Activated CD4-positive, alpha-beta T cell treated with anti-CD3 and anti-CD28 coated beads, Interleukin-2, Interleukin-4, amounts not matched to agents 100 ng/mL and 50 ng/mL, durations not matched to agents 16 hours and 8 hours (primary cell): ENCODE measurements around the gene ABCB11.

Experiments used
- DNase-seq: peaks from one replicate; pipeline ENCODE4 v3.0.0-alpha.2; 2020; ENCODE audit warnings: low spot score

The ABCB11 gene

DNA sequence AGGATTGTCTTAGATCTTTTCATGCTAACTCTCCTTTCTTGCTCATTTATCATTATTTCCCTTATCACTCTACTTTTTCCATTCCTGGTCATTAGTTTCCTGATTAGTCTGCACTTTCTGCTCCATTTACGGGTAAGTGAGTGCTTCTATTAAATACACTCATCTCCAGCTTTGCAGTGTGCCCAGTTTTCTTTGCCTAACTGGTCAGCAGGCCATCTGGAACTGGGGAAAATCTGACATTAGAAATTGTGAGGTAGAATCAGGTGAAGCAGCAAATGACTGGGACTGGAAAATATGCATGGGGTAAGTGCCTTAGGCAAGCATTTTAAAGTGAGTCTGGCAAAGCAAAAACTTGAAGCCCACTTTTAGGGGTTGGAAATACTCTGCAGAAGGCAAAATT is 100.9 kb downstream of the ABCB11 start:
- no peak for DNase-seq

GRCh38 chr2:168929031-168929430 is 102.1 kb downstream of the ABCB11 start:
- DNase-seq, result no peak

DNA sequence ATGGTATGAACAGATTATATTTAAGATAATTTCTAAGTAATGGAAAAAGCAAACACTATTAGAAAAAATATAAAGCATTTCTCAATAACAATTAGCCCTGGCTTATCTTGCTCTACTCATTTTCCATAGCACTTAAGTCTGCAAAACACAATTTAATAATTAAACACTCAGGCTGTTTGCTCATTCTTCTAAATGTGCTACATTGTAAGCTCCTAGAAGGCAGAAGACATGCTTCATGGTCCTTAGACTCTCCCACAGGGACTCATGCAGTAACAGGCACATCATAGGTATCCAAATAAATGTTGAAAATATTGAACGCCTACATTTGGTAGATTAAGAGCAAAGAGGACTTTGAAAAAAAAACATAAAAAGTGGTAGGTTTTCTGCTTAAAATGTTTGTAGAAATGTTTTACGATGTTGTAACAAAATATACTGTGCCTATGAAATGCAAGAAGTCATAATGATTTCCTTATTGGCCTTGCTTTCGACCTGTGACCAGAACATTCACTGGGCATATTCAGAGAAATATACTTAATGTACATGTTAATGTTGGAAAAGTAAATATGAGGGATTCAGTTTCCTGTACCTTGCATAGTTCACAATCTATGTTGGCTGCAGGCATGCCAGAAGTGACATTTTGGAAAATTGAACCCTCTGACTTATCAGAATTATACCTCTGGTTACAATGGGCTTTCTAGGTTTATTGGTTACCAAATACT is 102.9 kb downstream of the ABCB11 start:
- DNase-seq, result no peak

GRCh38 chr2:168926621-168927386 is 104.3 kb downstream of the ABCB11 start:
- DNase-seq, result no peak

DNA sequence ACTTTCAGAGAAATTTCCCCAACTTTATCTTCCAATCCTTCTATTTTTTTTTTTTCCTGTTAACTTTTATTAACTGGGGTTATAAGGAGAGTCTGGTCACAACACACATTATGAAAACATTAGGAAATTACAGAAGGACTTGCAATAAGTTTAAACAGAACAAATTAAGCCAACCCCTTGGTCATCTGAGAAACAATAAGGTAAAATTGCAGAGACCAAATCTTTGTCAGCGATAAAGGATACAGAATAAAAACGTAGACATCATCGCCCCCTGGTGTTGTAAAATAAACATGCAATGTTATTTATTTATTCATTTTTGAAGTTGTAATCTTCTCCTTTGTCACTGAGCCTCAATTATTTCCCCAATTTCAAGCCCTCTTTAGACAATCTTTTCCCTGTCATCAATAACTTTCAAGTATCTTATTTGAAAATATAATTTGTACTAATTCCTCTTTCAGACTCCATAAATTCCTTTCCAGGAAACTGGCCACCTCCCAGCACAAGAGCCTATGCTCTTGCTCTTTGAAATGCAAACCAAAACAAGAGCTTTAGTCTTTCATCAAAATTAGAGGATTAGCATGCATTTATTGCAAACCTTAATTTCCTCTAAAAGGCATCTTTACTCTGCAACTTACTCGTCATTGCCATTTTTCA is 110.5 kb downstream of the ABCB11 start:
- peak; percentile 46 for DNase-seq

DNA sequence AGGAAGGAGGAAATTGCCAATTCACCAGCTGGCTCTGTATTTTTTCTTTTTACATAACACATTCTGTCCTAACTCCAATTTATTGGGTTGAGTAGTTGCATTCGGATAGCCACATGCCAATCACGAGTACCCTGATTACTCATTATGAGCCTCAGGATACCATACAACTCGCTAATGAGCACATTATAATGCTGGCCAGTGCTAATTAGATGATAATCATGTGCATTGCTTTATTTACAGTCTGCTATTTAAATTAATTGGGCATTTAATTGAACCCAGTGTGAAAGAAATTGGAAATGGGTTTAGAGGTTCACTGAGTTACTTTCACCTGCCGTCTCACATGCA is 114.8 kb downstream of the ABCB11 start:
- DNase-seq, result peak; percentile 8

- DNase-seq, result peak; percentile 25
These were observed 115.4 kb downstream of the ABCB11 start for GRCh38 chr2:168915441-168916330.

GRCh38 chr2:168913495-168913894 is 117.6 kb downstream of the ABCB11 start:
- DNase-seq, result no peak

GRCh38 chr2:168912901-168913369 is 118.2 kb downstream of the ABCB11 start:
- DNase-seq, result no peak

DNA sequence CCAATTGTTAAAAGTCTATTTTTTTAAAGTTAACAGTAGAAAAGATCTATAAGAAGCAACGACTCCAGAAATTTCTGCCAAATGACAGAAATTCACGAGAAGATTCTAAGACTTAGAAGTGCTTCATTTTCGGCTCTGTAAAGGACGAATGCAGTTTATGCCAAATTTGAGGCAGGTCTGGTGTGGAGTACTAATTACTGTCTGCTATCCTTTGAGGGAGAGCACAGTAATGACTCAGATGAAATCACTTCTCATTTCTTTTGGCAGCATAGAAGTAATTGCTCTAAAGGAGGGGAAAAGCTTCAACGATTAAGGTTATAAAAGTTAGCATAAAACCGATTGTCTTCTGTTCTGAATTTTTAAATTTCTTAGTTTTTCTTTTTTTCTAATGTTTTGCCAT is 118.7 kb downstream of the ABCB11 start:
- DNase-seq, result no peak

GRCh38 chr2:168910330-168910729 is 120.8 kb downstream of the ABCB11 start:
- DNase-seq, result no peak

GRCh38 chr2:168907940-168908662 is 123.0 kb downstream of the ABCB11 start:
- DNase-seq, result no peak

GRCh38 chr2:168904358-168904757 is 126.8 kb downstream of the ABCB11 start:
- DNase-seq, result no peak

GRCh38 chr2:168903888-168904287 is 127.2 kb downstream of the ABCB11 start:
- DNase-seq, result no peak

- no peak for DNase-seq
These were observed 130.1 kb downstream of the ABCB11 start, which contains the start of gene G6PC2 for GRCh38 chr2:168901003-168901402. TSS of gene G6PC2 (plus strand) at chr2:168901291. CDS start at chr2:168901332, 41 bp downstream.

DNA sequence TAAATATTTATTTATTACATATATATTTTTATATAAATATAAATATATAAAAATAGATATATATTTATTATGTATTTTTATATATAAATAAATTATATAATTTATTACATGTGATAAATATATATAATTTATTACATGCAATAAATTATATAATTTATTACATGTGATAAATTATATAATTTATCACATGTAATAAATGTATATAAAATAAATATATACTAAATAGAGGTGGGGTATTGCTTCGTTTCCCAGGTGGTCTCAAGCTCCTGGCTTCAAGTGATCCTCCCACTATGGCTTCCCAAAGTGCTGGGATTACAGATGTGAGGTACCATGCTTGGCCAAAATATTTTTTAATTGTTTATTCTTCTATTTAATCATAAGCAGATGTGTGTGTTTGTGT is 133.7 kb downstream of the ABCB11 start:
- DNase-seq, result no peak

DNA sequence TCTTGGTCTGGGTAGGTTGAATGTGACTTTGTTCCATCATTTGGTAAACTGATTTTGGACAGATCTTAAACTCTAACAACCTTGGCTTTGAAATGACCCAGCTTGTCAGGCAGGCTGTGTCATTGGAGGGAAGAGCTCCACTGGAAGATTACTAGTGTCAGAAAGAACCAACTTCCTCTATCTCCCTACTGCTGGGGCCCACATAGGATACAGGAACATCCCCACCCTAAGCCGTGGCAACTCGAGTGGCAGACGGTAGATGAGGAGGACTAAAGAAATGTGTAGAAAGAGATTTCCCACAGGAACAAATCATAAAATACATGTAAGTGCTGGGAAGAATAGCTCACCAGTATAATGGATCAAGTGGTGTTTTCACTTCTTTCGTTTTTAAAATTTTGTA is 134.3 kb downstream of the ABCB11 start:
- no peak for DNase-seq

- DNase-seq, result no peak
These were observed 135.4 kb downstream of the ABCB11 start for GRCh38 chr2:168895771-168896170.

DNA sequence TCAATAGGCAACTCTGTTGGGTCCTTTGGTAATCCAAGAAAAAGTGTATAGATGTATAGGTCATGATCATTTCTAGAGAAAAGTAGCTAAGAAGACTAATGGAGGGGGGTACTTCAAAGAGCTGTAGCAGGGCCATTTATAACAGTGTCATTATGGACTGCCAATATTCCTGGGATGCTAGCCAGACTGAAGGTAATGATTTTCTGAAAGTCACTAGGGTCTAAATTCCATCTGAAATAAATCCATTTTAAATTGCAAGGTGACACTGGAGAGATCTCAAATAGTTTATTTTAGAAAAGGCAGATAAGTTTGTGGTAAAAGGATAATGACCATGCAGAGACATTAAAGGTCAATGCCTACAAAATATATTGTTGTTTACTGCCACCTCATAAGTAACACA is 136.4 kb downstream of the ABCB11 start:
- no peak for DNase-seq

- DNase-seq, result no peak
These were observed 137.0 kb downstream of the ABCB11 start for GRCh38 chr2:168894101-168894500.

DNA sequence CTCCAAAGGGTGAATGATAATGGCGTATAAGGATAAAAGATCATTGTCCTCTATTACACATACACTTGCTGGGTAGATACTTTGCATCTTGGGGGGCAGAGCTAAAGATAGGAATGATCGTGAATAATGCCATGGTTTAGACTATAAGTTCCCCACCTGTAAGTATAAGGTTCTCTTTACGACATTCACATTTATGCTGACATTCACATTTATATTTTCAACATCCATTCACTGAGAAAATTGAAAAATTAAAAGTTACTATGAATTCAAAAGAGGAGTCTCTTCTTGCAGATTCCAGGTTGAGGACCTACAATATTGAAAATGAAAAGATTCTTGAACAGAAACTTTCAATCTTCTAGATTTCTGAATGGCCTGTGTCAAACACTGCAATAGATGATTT is 138.8 kb downstream of the ABCB11 start:
- no peak for DNase-seq
